ENCODE measurements around the gene DNM1L.
"Not testable (repeated sequence)": the region's sequence is repeated elsewhere in the genome, so short reads cannot be mapped to it uniquely, and the experiment has no call there.

DNM1L gene

DNA sequence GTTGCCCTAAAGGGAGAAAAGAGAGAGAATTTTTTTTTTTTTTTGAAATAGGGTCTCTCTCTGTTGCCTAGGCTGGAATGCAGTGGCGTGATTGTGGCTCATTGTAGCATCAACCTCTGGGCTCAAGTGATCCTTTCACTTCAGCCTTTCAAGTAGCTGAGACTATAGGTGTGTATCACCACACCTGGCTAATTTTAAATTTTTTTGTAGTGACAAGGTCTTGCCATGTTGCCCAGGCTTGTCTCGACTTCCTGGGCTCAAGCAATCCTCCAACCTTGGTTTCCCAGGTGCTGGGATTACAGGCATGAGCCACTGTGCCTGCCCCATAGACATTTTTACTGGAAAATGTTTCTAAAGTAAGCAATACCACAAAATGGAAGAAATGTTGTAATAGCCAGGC lies 39.8 kb downstream of the DNM1L start:
- in situ Hi-C loops (cut with HindIII; ENCODE audit: low sequenced_read_pairs), result no loop called here
- H3K4me3 ChIP-seq (ENCODE audit: low read depth, low read length), result no peak overlapping the region
- no peak for TF ChIP-seq CTCF (IDR thresholded peaks at IDR 0.05; ENCODE audit: low read depth, low read length, missing control alignments)
- no peak for DNase-seq (ENCODE audit: low read depth)

DNA sequence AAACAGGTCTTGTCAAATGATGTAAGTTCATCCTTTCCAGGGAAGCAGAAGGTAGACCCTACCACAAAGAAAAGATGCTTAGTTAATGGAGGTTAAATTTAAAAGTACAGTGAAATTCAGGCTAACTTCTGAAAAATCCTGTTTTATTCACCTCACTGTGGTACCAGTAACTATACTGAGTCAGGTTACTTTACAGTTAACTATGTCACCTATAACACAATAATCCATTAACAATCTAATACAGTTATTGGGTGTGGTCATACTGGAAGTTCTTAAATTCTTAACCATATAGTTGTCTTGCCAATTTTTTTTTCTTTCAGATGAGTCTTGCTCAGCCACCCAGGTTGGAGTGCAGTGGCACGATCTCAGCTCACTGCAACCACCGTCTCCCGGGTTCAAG lies 46.2 kb downstream of the DNM1L start:
- in situ Hi-C loops (cut with HindIII; ENCODE audit: low sequenced_read_pairs); H3K4me3 ChIP-seq (ENCODE audit: low read depth, low read length); DNase-seq (ENCODE audit: low read depth): not testable (repeated sequence)

DNA sequence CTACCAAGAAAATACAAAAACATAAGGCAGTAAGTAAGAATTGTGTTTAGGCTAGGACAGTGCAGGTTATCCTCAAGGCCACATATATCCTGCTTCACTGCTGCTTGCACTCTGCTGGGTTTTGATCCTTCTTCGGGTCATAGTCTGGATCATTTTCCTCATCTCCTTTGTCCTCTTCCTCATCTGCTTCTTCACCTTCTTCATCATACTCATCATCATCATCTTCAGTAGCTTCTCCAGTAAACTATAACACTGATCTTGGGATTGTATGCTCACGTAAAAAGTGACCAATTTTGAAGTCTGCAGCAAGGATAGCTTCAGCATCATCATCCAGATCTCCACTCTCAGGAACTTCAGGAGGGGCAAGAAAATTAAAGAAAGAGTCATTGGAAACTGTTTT lies 47.2 kb downstream of the DNM1L start:
- no peak for TF ChIP-seq CTCF (IDR thresholded peaks at IDR 0.05; ENCODE audit: low read depth, low read length, missing control alignments)
- no peak for DNase-seq (ENCODE audit: low read depth)
- in situ Hi-C loops (cut with HindIII; ENCODE audit: low sequenced_read_pairs), result no loop called here
- H3K4me3 ChIP-seq (ENCODE audit: low read depth, low read length), result no peak overlapping the region

DNA sequence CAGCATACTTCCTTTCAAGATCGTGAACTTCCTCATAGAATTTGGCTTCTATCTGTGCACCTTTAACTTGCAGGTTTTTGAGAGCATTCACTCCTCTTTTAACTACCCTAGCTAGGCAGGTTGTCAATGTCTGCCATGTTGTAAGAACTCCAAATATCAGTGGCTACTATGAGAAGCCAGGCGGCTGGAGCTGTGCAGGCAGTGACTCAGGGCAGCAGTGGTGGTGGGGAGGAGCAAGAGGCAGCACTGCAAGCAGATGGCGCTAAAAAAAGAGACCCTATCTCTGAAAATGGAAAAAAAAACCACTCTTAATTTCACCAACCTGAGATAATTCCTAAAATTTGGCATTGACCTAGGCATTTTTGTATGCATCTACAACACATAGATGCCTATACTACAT lies 48.1 kb downstream of the DNM1L start:
- DNase-seq (ENCODE audit: low read depth), result no peak
- no peak overlapping the region for H3K4me3 ChIP-seq (ENCODE audit: low read depth, low read length)
- in situ Hi-C loops (cut with HindIII; ENCODE audit: low sequenced_read_pairs), result no loop called here
- TF ChIP-seq CTCF (IDR thresholded peaks at IDR 0.05; ENCODE audit: low read depth, low read length, missing control alignments), result no peak

GRCh38 chr12:32734952-32735351 lies 55.9 kb downstream of the DNM1L start:
- no peak for TF ChIP-seq CTCF (IDR thresholded peaks at IDR 0.05; ENCODE audit: low read depth, low read length, missing control alignments)
- no peak for DNase-seq (ENCODE audit: low read depth)
- in situ Hi-C loops (cut with HindIII; ENCODE audit: low sequenced_read_pairs), result loop anchor here (5.0 kb wide), 1 partner anchor 63 kb away; no protein-coding TSS in a partner anchor
- H3K4me3 ChIP-seq (ENCODE audit: low read depth, low read length), result no peak overlapping the region

GRCh38 chr12:32736445-32736844 lies 57.3 kb downstream of the DNM1L start:
- no peak overlapping the region for H3K4me3 ChIP-seq (ENCODE audit: low read depth, low read length)
- in situ Hi-C loops (cut with HindIII; ENCODE audit: low sequenced_read_pairs), result loop anchor here (5.0 kb wide), 1 partner anchor 64 kb away; no protein-coding TSS in a partner anchor
- DNase-seq (ENCODE audit: low read depth), result no peak
- TF ChIP-seq CTCF (IDR thresholded peaks at IDR 0.05; ENCODE audit: low read depth, low read length, missing control alignments), result no peak

- no peak for TF ChIP-seq CTCF (IDR thresholded peaks at IDR 0.05; ENCODE audit: low read depth, low read length, missing control alignments)
- H3K4me3 ChIP-seq (ENCODE audit: low read depth, low read length), result no peak overlapping the region
- in situ Hi-C loops (cut with HindIII; ENCODE audit: low sequenced_read_pairs), result loop anchor here (5.0 kb wide), 1 partner anchor 65 kb away; no protein-coding TSS in a partner anchor
These were observed 58.6 kb downstream of the DNM1L start for GRCh38 chr12:32737715-32738114.

More at GRCh38 chr12:32737715-32738114, 58.6 kb downstream of the DNM1L start:
- DNase-seq (ENCODE audit: low read depth), result no peak
